B cell (primary cell): Measurements from ENCODE around the gene ETFB. TPM values are rescaled to one million over a fixed set of nuclear protein-coding genes. Genes with fewer than 3 reads are reported as not detected.

Source experiments
- ATAC-seq: fragments of 200-7000 bp; cut with Tn5 transposase; one replicate; pipeline ENCODE4 v1.10.0; 2021; ENCODE audit warnings: low read depth, mild to moderate bottlenecking, moderate number of reproducible peaks, moderate library complexity
- CTCF ChIA-PET: fragments of 350-600 bp; sonication (Branson Sonifier 250); formaldehyde crosslinking; loops from one replicate; lab custom pipeline; 2021; ENCODE audit warnings: antibody characterized with exemption, inconsistent platforms; lab: Charles Lee
- POLR2A ChIA-PET: fragments of 350-600 bp; sonication (Branson Sonifier 250); formaldehyde crosslinking; loops from one replicate; lab custom pipeline; 2021; ENCODE audit warnings: antibody characterized with exemption; lab: Charles Lee
- DNase-seq: peaks from one replicate; pipeline ENCODE4 v3.0.0; 2013
- H2AFZ ChIP-seq: 2 replicates; pipeline ENCODE4 v1.6.1; 2012; ENCODE audit warnings: mild to moderate bottlenecking, low read depth, low read length; ENCODE audit not compliant: insufficient read depth, poor library complexity, severe bottlenecking
- H3K27ac ChIP-seq, 2 donors: 1 replicate in 1 of 2; 2 replicates in 1 of 2; pipeline ENCODE4 v1.5.1; 2012 to 2013; ENCODE audit warnings: low read length in 2 of 2, mild to moderate bottlenecking in 2 of 2, moderate library complexity in 1 of 2
- H3K27me3 ChIP-seq, 4 experiments: fragments of 200-600 bp in 1 of 4; sonication (generic) in 1 of 4; replicated peaks in 1 of 4; 1 replicate in 2 of 4; 2 replicates in 2 of 4; pipeline versions ENCODE4 v1.6.1 to v1.7.0; 2013 to 2016; ENCODE audit warnings: low read length in 3 of 4, mild to moderate bottlenecking in 2 of 4, mixed read lengths in 1 of 4, moderate library complexity in 1 of 4; ENCODE audit not compliant: insufficient read depth in 4 of 4, control insufficient read depth in 3 of 4; ENCODE audit errors: control extremely low read depth in 1 of 4
- H3K36me3 ChIP-seq, 2 experiments: replicated peaks in 1 of 2; 1 replicate in 1 of 2; 2 replicates in 1 of 2; pipeline versions ENCODE4 v1.6.1 to v1.7.1; 2013; ENCODE audit warnings: low read length in 1 of 2; ENCODE audit not compliant: insufficient read depth in 2 of 2, control insufficient read depth in 1 of 2; ENCODE audit errors: control extremely low read depth in 1 of 2, extremely low read depth in 1 of 2
- H3K4me1 ChIP-seq, 2 donors: fragments of 200-600 bp in 1 of 2; sonication (generic) in 1 of 2; 1 replicate in 1 of 2; 2 replicates in 1 of 2; pipeline versions ENCODE4 v1.5.1 to v1.6.1; 2013 to 2017; ENCODE audit warnings: low read length in 2 of 2; ENCODE audit not compliant: control insufficient read depth in 2 of 2, insufficient read depth in 2 of 2
- H3K4me2 ChIP-seq: replicated peaks from 2 replicates; pipeline ENCODE3; 2012; ENCODE audit warnings: mild to moderate bottlenecking, low read depth, low read length; ENCODE audit not compliant: poor library complexity, severe bottlenecking
- H3K4me3 ChIP-seq, 5 experiments: fragments of 200-600 bp in 1 of 5; sonication (generic) in 1 of 5; 1 replicate in 3 of 5; 2 replicates in 2 of 5; pipeline versions ENCODE4 v1.5.1 to v1.7.0; 2011 to 2016; ENCODE audit warnings: low read length in 4 of 5, mild to moderate bottlenecking in 4 of 5, low read depth in 2 of 5, control low read depth in 1 of 5, moderate library complexity in 1 of 5; ENCODE audit not compliant: insufficient read depth in 1 of 5; ENCODE audit errors: control extremely low read depth in 1 of 5, extremely low read depth in 1 of 5
- H3K79me2 ChIP-seq: fragments of 200-600 bp; sonication (generic); one replicate; pipeline ENCODE4 v1.6.0; 2016; ENCODE audit warnings: low read length; ENCODE audit not compliant: control insufficient read depth, insufficient read depth
- H3K9ac ChIP-seq: fragments of 200-600 bp; sonication (generic); 2 replicates; pipeline ENCODE4 v1.6.1; 2017; ENCODE audit warnings: mild to moderate bottlenecking, low read length, moderate library complexity
- H3K9me3 ChIP-seq, 3 donors: one replicate each; pipeline versions ENCODE4 v1.6.1 to v1.7.1; 2013; ENCODE audit warnings: low read length in 2 of 3; ENCODE audit not compliant: control insufficient read depth in 2 of 3, insufficient read depth in 1 of 3; ENCODE audit errors: control extremely low read depth in 1 of 3
- H4K20me1 ChIP-seq: 2 replicates; pipeline ENCODE4 v1.6.0; 2012; ENCODE audit warnings: mild to moderate bottlenecking, low read length; ENCODE audit not compliant: insufficient read depth, control insufficient read depth, poor library complexity, severe bottlenecking
- H3K27ac Mint-ChIP-seq: one replicate; pipeline ENCODE4 v1.8.0; 2021; ENCODE audit warnings: mixed read lengths
- H3K27me3 Mint-ChIP-seq: one replicate; pipeline ENCODE4 v1.8.0; 2021; ENCODE audit warnings: mixed read lengths
- H3K4me1 Mint-ChIP-seq: one replicate; pipeline ENCODE4 v1.8.0; 2021; ENCODE audit warnings: mixed read lengths
- H3K4me3 Mint-ChIP-seq: one replicate; pipeline ENCODE4 v1.8.0; 2021; ENCODE audit warnings: mixed read lengths
- H3K9me3 Mint-ChIP-seq: one replicate; pipeline ENCODE4 v1.8.0; 2022; ENCODE audit warnings: mixed read lengths; ENCODE audit not compliant: insufficient read depth
- EZH2 ChIP-seq: IDR thresholded peaks from 2 replicates; pipeline ENCODE4 v1.6.1; 2012; ENCODE audit warnings: borderline replicate concordance, low read depth, mild to moderate bottlenecking, moderate library complexity, low read length; ENCODE audit not compliant: insufficient read depth, poor library complexity, severe bottlenecking
- WGBS: methylation state at CpG from one replicate; pipeline ENCODE4 v1.1.5; 2013; ENCODE audit warnings: missing lambda C conversion rate; ENCODE audit not compliant: insufficient coverage; 5-methylcytosine and 5-hydroxymethylcytosine counted together
- intact Hi-C: fragments of 100-400 bp; cut with micrococcal nuclease; formaldehyde crosslinking; loops from one replicate; pipeline ENCODE4 v1.10.0; 2022
- polyA plus RNA-seq: library from polyadenylated mRNA; depleted of rRNA; stranded (reverse); fragments of >200 nt; gene quantifications from 2 replicates; pipeline ENCODE4 v1.2.3, GENCODE V29; 2012
- total RNA-seq, 2 donors: library from RNA; stranded (reverse); fragments of 120-200 nt in 1 of 2; gene quantifications; 1 replicate in 1 of 2; 2 replicates in 1 of 2; pipeline versions ENCODE4 v1.2.3 to v1.2.4, GENCODE V29; 2013 to 2022
- TF ChIP-seq, protein P1 (sequence below): fragments of 200-600 bp; IDR thresholded peaks from one replicate; pipeline ENCODE4 v1.8.0; 2022; ENCODE audit warnings: antibody characterized with exemption, mild to moderate bottlenecking

The ETFB gene
- total and polyA plus RNA-seq, 2 donors (not counting 1 experiment from before 2014, with no cell fraction given), result 33.3 to 76.5 TPM

DNA sequence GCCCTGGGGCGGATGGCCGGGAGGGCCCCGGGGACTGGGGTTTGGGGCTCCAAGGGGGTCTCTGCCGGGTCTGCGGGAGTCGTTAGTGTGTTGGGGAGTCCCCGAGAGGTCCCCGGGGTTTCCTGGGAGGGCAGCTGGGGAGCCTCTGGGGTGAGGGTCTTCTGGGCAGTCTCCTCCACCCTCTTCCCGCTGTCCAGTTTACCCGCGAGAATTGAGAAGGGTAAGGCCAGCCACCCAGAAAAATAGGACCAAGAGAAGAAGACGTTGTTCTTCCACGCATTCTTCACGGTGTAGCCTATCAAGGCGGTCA lies 1.0 kb upstream of the ETFB start:
- TF ChIP-seq EZH2, result no peak
- TF ChIP-seq, protein P1, sequence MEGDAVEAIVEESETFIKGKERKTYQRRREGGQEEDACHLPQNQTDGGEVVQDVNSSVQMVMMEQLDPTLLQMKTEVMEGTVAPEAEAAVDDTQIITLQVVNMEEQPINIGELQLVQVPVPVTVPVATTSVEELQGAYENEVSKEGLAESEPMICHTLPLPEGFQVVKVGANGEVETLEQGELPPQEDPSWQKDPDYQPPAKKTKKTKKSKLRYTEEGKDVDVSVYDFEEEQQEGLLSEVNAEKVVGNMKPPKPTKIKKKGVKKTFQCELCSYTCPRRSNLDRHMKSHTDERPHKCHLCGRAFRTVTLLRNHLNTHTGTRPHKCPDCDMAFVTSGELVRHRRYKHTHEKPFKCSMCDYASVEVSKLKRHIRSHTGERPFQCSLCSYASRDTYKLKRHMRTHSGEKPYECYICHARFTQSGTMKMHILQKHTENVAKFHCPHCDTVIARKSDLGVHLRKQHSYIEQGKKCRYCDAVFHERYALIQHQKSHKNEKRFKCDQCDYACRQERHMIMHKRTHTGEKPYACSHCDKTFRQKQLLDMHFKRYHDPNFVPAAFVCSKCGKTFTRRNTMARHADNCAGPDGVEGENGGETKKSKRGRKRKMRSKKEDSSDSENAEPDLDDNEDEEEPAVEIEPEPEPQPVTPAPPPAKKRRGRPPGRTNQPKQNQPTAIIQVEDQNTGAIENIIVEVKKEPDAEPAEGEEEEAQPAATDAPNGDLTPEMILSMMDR, result no peak
- CTCF ChIA-PET, result interaction anchor here (1.0 to 2.2 kb wide), 14 partner anchors 16 to 294 kb away, joined by 3 to 9 read pairs (median 4); partner anchors contain the start of genes SIGLEC10 and VSIG10L
- Histone ChIP-seq H3K4me1 (peaks cover 5 to 33% of the 10 kb centered on the region in 2 donors), H3K79me2 (peaks cover 11% of the 10 kb centered on the region), H3K27ac (peak overlapping the region; percentile 80 to 87), H4K20me1 (no peaks in the 10 kb centered on the region), H3K36me3 (no peaks in the 10 kb centered on the region), H3K27me3 (no peaks in the 10 kb centered on the region), H3K9ac (peak overlapping the region; percentile 83), H3K4me3 (peak overlapping the region; percentile 73 to 94 (median 78)), H3K4me2 (peak overlapping the region; percentile 98), H3K9me3 (no peaks in the 10 kb centered on the region), H2AFZ (peak overlapping the region; percentile 89)
- ATAC-seq, result no peak
- intact Hi-C loops, result loop anchor here (1.0 to 2.0 kb wide), 7 partner anchors 27 to 337 kb away; partner anchors contain the start of gene SIGLEC10
- Mint-ChIP-seq H3K9me3 (no peaks in the 10 kb centered on the region), H3K4me3 (peak overlapping the region; percentile 97), H3K27me3 (no peaks in the 10 kb centered on the region), H3K4me1 (peaks cover 37% of the 10 kb centered on the region), H3K27ac (peak overlapping the region; percentile 95)
- 0% methylated on average over 15 of the region's 15 CpGs for WGBS
- no peak for DNase-seq
- POLR2A ChIA-PET, result interaction anchor here (1.2 to 1.7 kb wide), 4 partner anchors 24 to 50 kb away, joined by 5 to 12 read pairs (median 9); partner anchors contain the start of gene SIGLEC10
